Esophagus muscularis mucosa (tissue), 4 donors: ENCODE results near the gene AGAP1. TPM values are rescaled to one million over a fixed set of nuclear protein-coding genes. Genes with fewer than 3 reads are reported as not detected.

Experiments used
- DNase-seq: peaks from one replicate; pipeline ENCODE4 v3.0.0-alpha.2; 2017; ENCODE audit errors: extremely low spot score
- H3K27ac ChIP-seq, 4 donors: fragments of 200-600 bp; sonication (generic); replicated peaks in 1 of 4; 1 replicate in 3 of 4; 2 replicates in 1 of 4; pipeline ENCODE4 v1.5.1; 2016 to 2019; ENCODE audit warnings: mild to moderate bottlenecking in 1 of 4
- H3K27me3 ChIP-seq, 4 donors: fragments of 200-600 bp; sonication (generic); one replicate each; pipeline versions ENCODE4 v1.5.1 to v1.6.0; 2016 to 2019
- H3K36me3 ChIP-seq, 4 donors: fragments of 200-600 bp; sonication (generic); one replicate each; pipeline ENCODE4 v1.5.1; 2016 to 2019
- H3K4me1 ChIP-seq, 4 donors: fragments of 200-600 bp; sonication (generic); one replicate each; pipeline ENCODE4 v1.5.1; 2016 to 2019
- H3K4me3 ChIP-seq, 4 donors: fragments of 200-600 bp; sonication (generic); 1 replicate in 2 of 4; 2 replicates in 2 of 4; pipeline ENCODE4 v1.5.1; 2016 to 2019; ENCODE audit warnings: mild to moderate bottlenecking in 4 of 4, moderate library complexity in 1 of 4
- H3K9me3 ChIP-seq, 4 donors: fragments of 200-600 bp; sonication (generic); 1 replicate in 3 of 4; 2 replicates in 1 of 4; pipeline ENCODE4 v1.5.1; 2016 to 2019
- EP300 ChIP-seq: sonication (generic); formaldehyde crosslinking; IDR thresholded peaks from one replicate; pipeline ENCODE4 v1.6.1; 2017; ENCODE audit warnings: antibody characterized with exemption
- POLR2A ChIP-seq: fragments of 450-650 bp; IDR thresholded peaks from one replicate; pipeline ENCODE4 v1.6.1; 2017; ENCODE audit warnings: antibody characterized with exemption, moderate library complexity, mild to moderate bottlenecking, low read depth
- POLR2AphosphoS5 ChIP-seq, 2 donors: sonication (generic); formaldehyde crosslinking; IDR thresholded peaks; one replicate each; pipeline ENCODE4 v1.6.1; 2017; ENCODE audit warnings: antibody characterized with exemption in 2 of 2
- WGBS: methylation state at CpG from one replicate; pipeline ENCODE4 v1.1.5; 2018; 5-methylcytosine and 5-hydroxymethylcytosine counted together
- intact Hi-C: fragments of 100-400 bp; cut with DNase I; formaldehyde crosslinking; loops from one replicate; pipeline ENCODE4 v1.15.1; 2023
- total RNA-seq, 4 donors: library from RNA; depleted of rRNA; stranded (reverse); fragments of >200 nt; gene quantifications; one replicate each; pipeline versions ENCODE4 v1.1.0 to v1.2.1, GENCODE V29; 2016
- TF ChIP-seq, protein P1 (sequence below), 3 experiments: fragments of 200-600 bp in 2 of 3; fragments of 450-650 bp in 1 of 3; sonication (generic) in 2 of 3; IDR thresholded peaks; one replicate each; pipeline ENCODE4 v1.5.1; 2017 to 2019; ENCODE audit warnings: antibody characterized with exemption in 3 of 3, mild to moderate bottlenecking in 2 of 3, moderate library complexity in 1 of 3

Gene AGAP1
- total RNA-seq, 4 donors from 2014 or later: 37.9 to 62.4 (median 47.2) TPM

DNA sequence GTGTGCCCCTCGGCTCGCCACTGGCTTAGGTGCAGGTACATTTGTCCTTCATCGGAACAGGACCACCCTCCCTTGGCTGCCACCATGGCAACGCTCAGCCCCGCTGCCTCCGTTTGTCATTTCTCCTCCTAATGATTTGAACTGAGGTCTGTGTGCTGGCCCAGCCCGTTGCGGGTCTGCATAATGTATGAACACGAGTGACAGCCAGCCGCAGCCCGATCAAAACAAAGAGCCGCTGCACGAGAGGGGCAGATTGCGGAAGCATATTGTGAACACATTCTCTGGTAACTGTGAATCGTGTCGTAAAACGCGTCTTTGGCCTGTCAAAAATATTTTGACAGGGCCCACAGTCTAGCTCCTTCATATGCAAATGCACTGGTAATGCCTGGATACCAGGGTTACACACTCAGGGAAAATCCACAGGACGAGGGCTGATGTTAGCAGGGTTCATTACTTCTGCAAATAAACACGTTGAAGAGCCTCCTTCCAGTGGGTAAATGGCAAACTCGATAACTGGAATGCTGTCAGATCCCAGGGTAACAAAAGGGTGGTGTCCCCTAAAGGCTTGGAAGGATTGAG lies 137.0 kb downstream of the AGAP1 start:
- H3K36me3 ChIP-seq: no peaks in the 10 kb centered on the region
- DNase-seq: no peak
- no peak overlapping the region for H3K27ac ChIP-seq
- intact Hi-C loops: no loop called here
- peaks cover 6 to 16% (median 12%) of the 10 kb centered on the region in 4 donors for H3K4me1 ChIP-seq
- WGBS: 89% methylated on average over 21 of the region's 21 CpGs
- no peak overlapping the region for H3K4me3 ChIP-seq
- no peaks in the 10 kb centered on the region for H3K27me3 ChIP-seq
- TF ChIP-seq, protein P1, sequence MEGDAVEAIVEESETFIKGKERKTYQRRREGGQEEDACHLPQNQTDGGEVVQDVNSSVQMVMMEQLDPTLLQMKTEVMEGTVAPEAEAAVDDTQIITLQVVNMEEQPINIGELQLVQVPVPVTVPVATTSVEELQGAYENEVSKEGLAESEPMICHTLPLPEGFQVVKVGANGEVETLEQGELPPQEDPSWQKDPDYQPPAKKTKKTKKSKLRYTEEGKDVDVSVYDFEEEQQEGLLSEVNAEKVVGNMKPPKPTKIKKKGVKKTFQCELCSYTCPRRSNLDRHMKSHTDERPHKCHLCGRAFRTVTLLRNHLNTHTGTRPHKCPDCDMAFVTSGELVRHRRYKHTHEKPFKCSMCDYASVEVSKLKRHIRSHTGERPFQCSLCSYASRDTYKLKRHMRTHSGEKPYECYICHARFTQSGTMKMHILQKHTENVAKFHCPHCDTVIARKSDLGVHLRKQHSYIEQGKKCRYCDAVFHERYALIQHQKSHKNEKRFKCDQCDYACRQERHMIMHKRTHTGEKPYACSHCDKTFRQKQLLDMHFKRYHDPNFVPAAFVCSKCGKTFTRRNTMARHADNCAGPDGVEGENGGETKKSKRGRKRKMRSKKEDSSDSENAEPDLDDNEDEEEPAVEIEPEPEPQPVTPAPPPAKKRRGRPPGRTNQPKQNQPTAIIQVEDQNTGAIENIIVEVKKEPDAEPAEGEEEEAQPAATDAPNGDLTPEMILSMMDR (IDR thresholded peaks at IDR 0.05): no peak
- TF ChIP-seq EP300 (no peak), POLR2A (no peak), POLR2AphosphoS5 (IDR thresholded peaks at IDR 0.05) (no peak)
- H3K9me3 ChIP-seq: no peaks in the 10 kb centered on the region

GRCh38 chr2:235634435-235635158 lies 140.8 kb downstream of the AGAP1 start:
- no peak overlapping the region for H3K4me3 ChIP-seq
- no peaks in the 10 kb centered on the region for H3K36me3 ChIP-seq
- no peaks in the 10 kb centered on the region for H3K9me3 ChIP-seq
- no peak overlapping the region for H3K27ac ChIP-seq
- TF ChIP-seq EP300 (no peak), POLR2AphosphoS5 (IDR thresholded peaks at IDR 0.05) (no peak), POLR2A (no peak)
- TF ChIP-seq, protein P1 (IDR thresholded peaks at IDR 0.05): no peak
- WGBS: 92% methylated on average over 10 of the region's 12 CpGs
- H3K27me3 ChIP-seq: no peaks in the 10 kb centered on the region
- DNase-seq: no peak
- peaks cover 16 to 35% (median 30%) of the 10 kb centered on the region in 4 donors for H3K4me1 ChIP-seq
- intact Hi-C loops: no loop called here

GRCh38 chr2:235636546-235636945 lies 142.7 kb downstream of the AGAP1 start:
- WGBS: 87% methylated on average over 12 of the region's 12 CpGs

DNA sequence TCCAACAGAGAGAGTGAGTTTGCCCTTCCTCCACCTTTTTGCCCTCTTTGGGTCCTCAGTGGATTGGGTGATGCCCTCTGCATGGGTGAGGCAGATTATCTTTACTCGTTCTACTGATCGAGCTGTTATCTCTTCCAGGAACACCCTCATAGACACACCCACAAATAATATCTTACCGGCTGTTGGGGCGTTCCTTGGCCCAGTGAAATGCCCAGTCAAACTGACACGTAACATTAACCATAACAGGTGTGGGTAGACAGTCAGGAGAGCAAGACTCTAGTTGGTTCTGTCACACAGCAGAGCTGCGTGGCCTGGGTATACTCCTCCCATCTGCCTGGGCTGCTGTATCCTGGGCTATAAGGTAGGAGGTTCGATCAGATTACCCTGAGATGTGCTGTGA lies 144.1 kb downstream of the AGAP1 start:
- Histone ChIP-seq H3K4me1 (peaks cover 46 to 68% (median 63%) of the 10 kb centered on the region in 4 donors), H3K36me3 (no peaks in the 10 kb centered on the region), H3K27ac (peak overlapping the region; percentile 88 to 89 (median 89)), H3K9me3 (no peaks in the 10 kb centered on the region), H3K4me3 (no peak overlapping the region), H3K27me3 (no peaks in the 10 kb centered on the region)
- intact Hi-C loops: no loop called here
- 76% methylated on average over 7 of the region's 7 CpGs for WGBS
- DNase-seq: no peak
- TF ChIP-seq POLR2A (no peak), EP300 (no peak), POLR2AphosphoS5 (IDR thresholded peaks at IDR 0.05) (no peak)
- TF ChIP-seq, protein P1 (IDR thresholded peaks at IDR 0.05): no peak

More at GRCh38 chr2:235636546-235636945, 142.7 kb downstream of the AGAP1 start:
- Histone ChIP-seq H3K27ac (peak overlapping the region in 2 of 4 donors; percentile 88 to 89), H3K9me3 (no peaks in the 10 kb centered on the region), H3K36me3 (no peaks in the 10 kb centered on the region), H3K4me3 (no peak overlapping the region), H3K27me3 (no peaks in the 10 kb centered on the region), H3K4me1 (peaks cover 35 to 55% (median 49%) of the 10 kb centered on the region in 4 donors)
- no peak for DNase-seq
- intact Hi-C loops: no loop called here
- TF ChIP-seq EP300 (no peak), POLR2AphosphoS5 (IDR thresholded peaks at IDR 0.05) (no peak)
- TF ChIP-seq, protein P1 (IDR thresholded peaks at IDR 0.05): no peak
